Measurements from ENCODE around the gene CHST8.

The CHST8 gene

DNA sequence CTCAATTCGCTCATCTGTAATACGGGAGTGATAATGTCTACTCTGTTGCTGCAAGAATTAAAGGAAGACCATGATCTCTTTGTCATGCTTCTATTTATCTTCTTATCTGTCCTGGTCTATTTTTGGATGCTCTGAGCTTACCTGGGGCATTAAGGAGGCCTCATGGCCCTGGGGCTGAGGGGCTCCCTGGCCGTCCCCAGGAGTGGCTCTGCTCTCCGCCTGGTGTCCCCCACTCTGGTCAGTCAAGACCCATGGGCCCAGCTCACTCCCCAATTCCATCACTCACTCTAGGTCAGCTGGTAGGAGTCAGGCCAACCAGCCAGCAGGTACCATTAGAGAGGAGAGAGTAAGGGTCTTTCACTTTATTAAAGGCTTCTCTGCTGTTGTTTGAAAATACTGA lies 1.1 kb upstream of the CHST8 start:
- no peak for DNase-seq

DNA sequence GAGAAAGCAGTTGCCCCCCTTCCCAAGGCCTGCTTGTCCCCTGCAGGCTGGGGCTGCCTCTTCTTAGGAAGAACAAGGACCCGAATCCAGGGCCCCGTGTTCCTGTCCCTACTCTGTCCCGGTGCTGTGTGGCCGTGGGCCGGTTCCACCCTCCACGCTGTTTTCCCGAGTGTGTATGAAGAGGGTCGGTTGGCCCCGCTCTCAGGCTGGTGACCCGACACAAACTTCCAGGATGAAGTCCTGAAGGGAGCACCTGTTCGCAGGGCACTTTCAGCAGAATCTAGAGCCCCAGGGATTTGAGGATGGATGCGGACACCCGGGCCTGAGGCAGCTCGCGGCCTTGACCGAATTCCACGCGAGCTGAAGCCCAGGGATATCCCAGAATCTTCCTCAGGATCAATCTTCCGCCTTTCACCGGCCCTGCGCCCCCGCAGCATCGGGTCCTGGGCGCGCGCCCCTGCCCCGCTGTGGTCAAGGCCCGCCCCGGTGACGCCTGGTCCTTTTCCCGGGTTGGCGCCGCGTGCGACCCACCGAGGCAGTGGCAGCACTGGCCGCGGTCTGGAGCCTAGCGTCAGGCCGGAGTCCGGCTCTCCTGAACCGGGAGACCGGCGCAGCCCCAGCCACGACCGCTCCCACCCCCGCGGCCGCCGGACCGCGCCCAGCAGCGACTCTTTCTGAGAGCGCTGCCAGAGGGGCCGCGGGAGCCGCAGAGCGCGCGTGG lies 528 bp upstream of the CHST8 start:
- no peak for DNase-seq

- no peak for DNase-seq
These were observed 704 bp downstream of the CHST8 start for GRCh38 chr19:33622505-33622808.

DNA sequence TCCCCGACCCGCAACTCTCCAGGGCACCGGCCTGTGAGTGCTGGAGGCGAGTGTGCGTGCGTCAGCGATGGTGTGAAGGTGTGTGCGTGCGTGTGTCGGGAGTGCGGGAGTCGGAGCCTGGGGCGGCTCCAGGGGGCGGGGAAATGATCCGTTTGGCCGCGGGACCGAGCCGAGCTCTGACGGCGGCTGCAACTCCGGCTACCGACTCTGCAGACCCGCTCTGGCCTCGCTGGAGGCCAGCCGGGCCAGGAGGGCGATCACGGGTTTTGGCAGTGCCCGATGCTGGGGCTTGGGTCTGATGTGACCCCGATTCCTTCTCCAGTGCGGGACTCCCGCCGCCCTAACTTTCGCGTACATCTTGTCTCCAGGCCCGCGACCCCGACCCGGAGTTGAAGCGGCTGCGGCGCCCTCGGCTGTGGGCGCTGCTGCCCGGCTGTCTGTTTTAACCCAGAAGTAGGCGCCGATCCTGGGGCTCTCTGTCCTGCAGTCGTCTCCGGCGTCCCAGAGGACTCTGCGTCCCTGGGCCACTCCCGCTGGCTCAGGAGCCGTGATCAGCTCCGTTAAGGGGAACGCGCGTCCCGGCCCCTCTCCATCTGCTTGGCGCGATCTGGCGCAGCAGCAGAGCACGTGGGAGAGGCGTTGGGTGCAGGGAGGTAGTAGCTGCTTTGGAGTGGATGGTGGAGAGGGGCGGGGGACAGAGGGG lies 1.2 kb downstream of the CHST8 start:
- no peak for DNase-seq

GRCh38 chr19:33624586-33624985 lies 2.8 kb downstream of the CHST8 start:
- no peak for DNase-seq

DNA sequence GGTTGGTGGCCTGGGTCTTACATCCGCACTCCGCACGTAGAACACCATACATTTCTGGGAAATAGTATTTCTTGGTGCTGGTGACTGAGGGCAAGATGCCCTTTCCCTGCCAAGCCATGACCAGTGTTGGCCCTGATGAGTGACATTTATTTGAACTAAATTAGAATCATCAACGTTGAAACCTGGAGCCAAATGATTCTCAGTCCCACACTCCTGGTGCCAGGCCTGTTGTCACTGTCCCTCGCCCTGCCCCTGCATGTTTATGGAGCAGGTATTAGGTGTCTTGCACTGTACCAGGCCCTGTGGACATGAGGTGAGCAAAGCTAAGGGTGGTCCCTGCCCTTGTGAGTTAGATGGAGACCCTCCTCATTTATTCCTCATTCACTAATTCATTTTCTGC lies 5.8 kb downstream of the CHST8 start:
- DNase-seq = no peak

- no peak for DNase-seq
These were observed 6.4 kb downstream of the CHST8 start for GRCh38 chr19:33627962-33628839.

GRCh38 chr19:33628921-33629825 lies 7.4 kb downstream of the CHST8 start:
- no peak for DNase-seq

GRCh38 chr19:33629826-33630375 lies 8.1 kb downstream of the CHST8 start:
- DNase-seq = no peak

- DNase-seq = no peak
These were observed 9.3 kb downstream of the CHST8 start for GRCh38 chr19:33630880-33631608.

DNA sequence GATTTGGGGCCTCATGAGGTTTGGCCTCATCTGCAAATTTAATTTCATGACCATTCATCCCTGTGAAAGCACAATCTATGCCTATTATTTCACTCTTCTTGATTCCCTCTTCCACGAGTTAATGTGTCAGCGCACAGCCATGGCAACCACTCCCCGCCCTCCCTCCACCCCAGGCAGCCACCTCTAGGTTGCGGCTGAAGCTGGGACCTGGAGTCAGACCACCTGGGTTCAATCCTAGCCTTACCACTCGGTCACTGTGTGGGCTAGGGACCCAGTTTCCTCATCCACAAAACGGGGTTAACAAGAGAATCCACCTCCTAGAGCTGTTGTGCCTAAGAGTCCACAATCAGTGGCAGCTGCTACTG lies 9.8 kb downstream of the CHST8 start:
- no peak for DNase-seq

DNA sequence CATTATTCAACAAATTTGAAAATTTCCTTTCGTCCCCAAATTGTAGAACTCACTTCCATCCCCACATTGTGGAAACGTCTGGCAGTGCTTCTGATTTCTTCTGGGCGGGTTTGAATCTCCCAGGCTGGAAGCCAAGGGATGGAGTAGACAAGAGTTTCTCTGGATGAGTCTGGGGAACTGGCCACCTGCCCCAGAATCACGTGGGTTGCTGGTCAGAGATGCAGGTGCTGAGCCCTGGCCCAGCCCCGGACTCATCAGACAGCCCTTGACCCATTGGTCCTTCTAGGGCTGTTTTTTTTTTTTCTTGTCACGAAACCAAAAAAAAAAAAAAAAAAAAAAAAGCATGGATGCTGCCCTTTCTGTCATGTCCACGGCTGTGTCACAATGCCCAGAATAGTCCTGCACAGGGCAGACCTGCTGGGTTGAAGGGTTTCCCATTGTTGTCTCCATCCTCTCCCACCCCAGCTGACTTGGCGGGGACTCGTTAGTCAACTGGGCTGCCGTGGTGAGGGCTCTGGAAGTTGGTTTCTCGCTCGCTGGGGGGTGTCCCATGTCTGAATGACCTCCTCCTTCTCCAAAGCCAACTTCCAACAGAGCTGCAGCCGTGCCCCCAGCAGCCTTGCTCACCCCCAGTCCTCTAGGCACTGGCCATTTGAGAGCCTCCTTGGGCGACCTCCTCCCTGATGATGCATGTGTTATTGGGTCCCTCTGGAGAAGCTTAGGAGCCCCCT lies 12.8 kb downstream of the CHST8 start:
- DNase-seq = no peak

DNA sequence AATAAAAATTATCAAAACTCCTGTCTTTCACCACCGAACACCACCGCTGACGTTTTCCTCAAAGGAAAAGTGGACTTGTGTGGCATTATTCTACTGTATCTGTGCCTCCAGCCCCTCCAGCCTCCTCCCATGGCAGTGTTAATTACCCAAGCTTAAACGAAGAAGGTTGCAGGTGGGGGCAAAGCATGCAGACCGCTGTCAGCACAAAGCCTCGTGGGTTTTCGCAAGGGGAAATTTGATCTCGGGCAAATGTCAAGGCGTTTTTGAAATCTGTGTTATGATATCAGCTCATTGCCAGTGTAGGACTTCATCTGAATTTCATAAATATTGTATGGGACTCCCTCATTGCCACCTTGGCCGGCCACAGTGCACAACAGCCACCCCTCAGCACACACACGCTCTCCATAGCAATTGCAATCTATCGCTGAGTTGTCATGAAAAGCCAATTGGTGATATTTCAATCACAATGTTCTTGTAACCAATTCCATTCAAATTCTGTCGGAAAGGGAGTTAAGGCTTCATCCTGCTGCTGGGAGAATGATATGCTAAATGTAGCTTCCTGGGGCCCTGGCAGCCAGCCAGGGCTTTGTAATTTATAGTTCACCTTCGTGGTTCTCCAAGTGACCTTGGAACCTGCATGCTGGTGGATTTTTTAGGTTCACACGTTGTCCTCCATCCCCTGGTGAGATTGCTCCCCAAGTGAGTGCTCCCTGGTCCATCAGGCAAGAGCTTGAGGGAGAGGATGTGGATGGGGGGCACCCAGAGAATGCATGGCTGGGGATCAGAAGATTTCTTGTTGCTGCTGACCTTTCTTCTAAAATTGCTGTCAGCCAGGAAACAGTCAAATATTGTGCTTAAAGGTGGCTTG lies 16.6 kb downstream of the CHST8 start:
- no peak for DNase-seq

DNA sequence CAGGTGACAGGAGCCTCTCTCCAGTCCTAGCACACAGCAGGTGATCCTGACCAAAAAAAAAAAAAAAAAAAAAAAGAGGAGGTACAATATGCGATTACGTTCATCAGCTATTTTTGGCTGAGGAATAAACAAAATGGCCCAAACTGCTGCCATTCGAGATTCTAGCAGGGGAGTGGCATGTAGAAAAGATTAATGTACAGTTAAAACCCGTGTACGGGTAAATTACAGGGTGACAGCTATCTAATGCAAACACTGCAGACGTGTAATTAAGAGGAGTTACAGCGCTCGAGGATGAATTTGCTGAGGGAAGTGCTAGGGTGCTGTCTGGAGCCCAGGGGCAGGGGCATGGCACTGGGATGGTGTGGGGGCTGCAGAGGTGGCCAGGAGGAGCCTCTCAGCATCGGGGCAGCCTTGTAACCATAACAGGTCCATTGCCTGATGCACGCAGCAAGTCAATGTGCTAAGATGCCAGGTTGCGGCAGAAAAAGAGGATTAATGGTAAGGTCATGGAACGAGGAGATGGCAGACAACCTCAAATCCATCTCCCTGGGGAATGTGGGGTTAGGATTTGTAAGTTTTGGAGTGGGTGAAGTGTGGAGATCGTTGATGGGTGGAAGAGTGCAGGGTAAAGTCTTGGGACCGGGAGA lies 17.4 kb downstream of the CHST8 start:
- DNase-seq = no peak

DNA sequence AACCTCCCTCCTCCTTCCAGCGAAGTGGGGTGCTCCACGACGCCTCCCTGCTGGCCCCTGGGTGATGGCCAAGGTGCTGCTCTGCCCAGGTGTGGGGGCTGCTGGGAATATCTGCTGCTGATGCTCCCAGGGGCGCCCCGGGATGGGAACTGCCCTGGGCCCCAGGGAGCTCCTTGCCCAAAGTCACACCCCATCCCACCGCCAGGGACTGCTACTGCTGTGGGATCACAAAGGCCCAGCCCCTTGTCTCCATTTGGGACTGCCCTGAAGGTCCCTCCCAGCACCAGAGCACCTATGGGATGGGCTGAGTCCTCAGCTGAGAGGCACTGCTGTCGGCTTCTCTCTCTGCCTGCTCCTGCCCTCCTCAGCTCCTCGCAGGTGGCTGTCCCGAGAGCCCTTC lies 19.0 kb downstream of the CHST8 start:
- DNase-seq = no peak

- DNase-seq = no peak
These were observed 19.5 kb downstream of the CHST8 start for GRCh38 chr19:33641261-33641660.

- DNase-seq = no peak
These were observed 20.3 kb downstream of the CHST8 start for GRCh38 chr19:33641956-33642498.

DNA sequence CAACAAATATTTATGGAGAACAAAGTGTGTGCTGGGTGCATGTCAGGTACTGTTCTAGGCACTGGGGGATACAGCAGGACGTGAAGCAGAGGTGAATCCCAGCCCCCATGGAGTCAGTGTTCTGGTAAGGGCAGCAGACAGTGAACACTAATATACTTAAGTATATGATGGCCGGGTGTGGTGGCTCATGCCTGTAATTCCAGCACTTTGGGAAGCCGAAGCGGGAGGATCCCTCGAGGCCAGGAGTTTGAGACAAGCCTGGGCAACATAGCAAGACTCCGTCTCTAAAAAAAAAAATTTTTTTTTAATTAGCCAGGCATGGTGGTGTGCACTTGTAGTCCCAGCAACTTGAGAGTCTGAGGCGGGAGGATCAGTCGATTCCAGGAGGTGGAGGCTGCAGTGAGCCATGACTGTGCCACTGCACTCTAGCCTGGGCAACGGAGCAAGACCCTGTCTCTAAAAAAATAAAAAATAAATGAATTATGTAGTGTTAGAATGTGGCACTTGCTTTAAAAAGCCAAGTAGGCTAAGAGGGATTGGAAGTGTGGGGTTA lies 22.6 kb downstream of the CHST8 start:
- no peak for DNase-seq

- no peak for DNase-seq
These were observed 24.6 kb downstream of the CHST8 start for GRCh38 chr19:33646306-33646705.

Data from hematopoietic multipotent progenitor cell treated with erythropoietin and hydrocortisone succinate and interleukin-3 and kit ligand, for 8 days (in vitro differentiated cells).